Measurements from ENCODE around the gene LRGUK.

The LRGUK gene

GRCh38 chr7:134089446-134089845 lies 37.7 kb upstream of the LRGUK start:
- Histone ChIP-seq H3K27me3 (replicated peaks; ENCODE audit: insufficient read depth, low read length) (no peaks in the 10 kb centered on the region), H2AFZ (ENCODE audit: low read length) (no peak overlapping the region), H3K4me2 (ENCODE audit: low read depth, low read length) (no peak overlapping the region), H3K4me3 (ENCODE audit: low read length) (no peak overlapping the region), H3K27ac (ENCODE audit: low read length) (no peak overlapping the region), H3K36me3 (replicated peaks; ENCODE audit: insufficient read depth, low read length) (no peaks in the 10 kb centered on the region), H3K9me2 (replicated peaks; ENCODE audit: insufficient read depth, low read length) (no peaks in the 10 kb centered on the region), H3K79me2 (ENCODE audit: low read length) (no peaks in the 10 kb centered on the region), H4K20me1 (ENCODE audit: insufficient read depth, low read length) (no peaks in the 10 kb centered on the region), H3F3A (ENCODE audit: insufficient read depth, low read length) (no peaks in the 10 kb centered on the region), H3K9ac (ENCODE audit: low read length) (no peak overlapping the region), H3K4me1 (ENCODE audit: low read length) (peaks cover 20% of the 10 kb centered on the region), H3K9me3 (replicated peaks; ENCODE audit: insufficient read depth, low read length) (no peaks in the 10 kb centered on the region)
- TF ChIP-seq CTCF (IDR thresholded peaks at IDR 0.05; ENCODE audit: low read length) (no peak), EZH2phosphoT487 (IDR thresholded peaks at IDR 0.05; ENCODE audit: low read length) (no peak), EZH2 (optimal IDR thresholded peaks at IDR 0.05; ENCODE audit: low read depth, low read length) (no peak)
- DNase-seq: no peak

GRCh38 chr7:134098072-134098471 lies 29.1 kb upstream of the LRGUK start:
- H3K4me2 ChIP-seq (ENCODE audit: low read depth, low read length): no peak overlapping the region
- no peaks in the 10 kb centered on the region for H3K9me3 ChIP-seq (replicated peaks; ENCODE audit: insufficient read depth, low read length)
- no peaks in the 10 kb centered on the region for H3K36me3 ChIP-seq (replicated peaks; ENCODE audit: insufficient read depth, low read length)
- H3K27ac ChIP-seq (ENCODE audit: low read length): no peak overlapping the region
- H3K4me3 ChIP-seq (ENCODE audit: low read length): no peak overlapping the region
- no peaks in the 10 kb centered on the region for H3K4me1 ChIP-seq (ENCODE audit: low read length)
- no peak overlapping the region for H3K9ac ChIP-seq (ENCODE audit: low read length)
- H3K9me2 ChIP-seq (replicated peaks; ENCODE audit: insufficient read depth, low read length): no peaks in the 10 kb centered on the region
- no peaks in the 10 kb centered on the region for H4K20me1 ChIP-seq (ENCODE audit: insufficient read depth, low read length)
- no peak for DNase-seq
- H3K27me3 ChIP-seq (replicated peaks; ENCODE audit: insufficient read depth, low read length): no peaks in the 10 kb centered on the region
- no peaks in the 10 kb centered on the region for H3F3A ChIP-seq (ENCODE audit: insufficient read depth, low read length)
- no peak overlapping the region for H2AFZ ChIP-seq (ENCODE audit: low read length)
- TF ChIP-seq CTCF (IDR thresholded peaks at IDR 0.05; ENCODE audit: low read length) (no peak), EZH2 (optimal IDR thresholded peaks at IDR 0.05; ENCODE audit: low read depth, low read length) (no peak), EZH2phosphoT487 (IDR thresholded peaks at IDR 0.05; ENCODE audit: low read length) (no peak)
- H3K79me2 ChIP-seq (ENCODE audit: low read length): no peaks in the 10 kb centered on the region

- Histone ChIP-seq H3F3A (ENCODE audit: insufficient read depth, low read length) (no peaks in the 10 kb centered on the region), H4K20me1 (ENCODE audit: insufficient read depth, low read length) (no peaks in the 10 kb centered on the region), H3K4me3 (ENCODE audit: low read length) (no peak overlapping the region), H2AFZ (ENCODE audit: low read length) (no peak overlapping the region), H3K4me2 (ENCODE audit: low read depth, low read length) (no peak overlapping the region), H3K4me1 (ENCODE audit: low read length) (no peaks in the 10 kb centered on the region), H3K9me3 (replicated peaks; ENCODE audit: insufficient read depth, low read length) (no peaks in the 10 kb centered on the region), H3K79me2 (ENCODE audit: low read length) (no peaks in the 10 kb centered on the region), H3K36me3 (replicated peaks; ENCODE audit: insufficient read depth, low read length) (no peaks in the 10 kb centered on the region), H3K9ac (ENCODE audit: low read length) (no peak overlapping the region), H3K9me2 (replicated peaks; ENCODE audit: insufficient read depth, low read length) (no peaks in the 10 kb centered on the region), H3K27ac (ENCODE audit: low read length) (no peak overlapping the region), H3K27me3 (replicated peaks; ENCODE audit: insufficient read depth, low read length) (no peaks in the 10 kb centered on the region)
- DNase-seq: no peak
- TF ChIP-seq CTCF (IDR thresholded peaks at IDR 0.05; ENCODE audit: low read length): no peak
- no peak for TF ChIP-seq EZH2 (optimal IDR thresholded peaks at IDR 0.05; ENCODE audit: low read depth, low read length)
- no peak for TF ChIP-seq EZH2phosphoT487 (IDR thresholded peaks at IDR 0.05; ENCODE audit: low read length)
These were observed 25.4 kb upstream of the LRGUK start for GRCh38 chr7:134101716-134102115.
